RWPE2 (cell line): ENCODE results near the gene ASAP2.
A peak's percentile ranks its signal among the peaks of the same experiment; 100 is the strongest.

Source experiments
- ATAC-seq: fragments of 200-7000 bp; cut with Tn5 transposase; 3 replicates; pipeline ENCODE4 v1.9.1; 2021; ENCODE audit warnings: low read depth
- DNase-seq: peaks from one replicate; pipeline ENCODE4 v3.0.0-alpha.2; 2020; ENCODE audit warnings: low spot score
- H3K27ac ChIP-seq: fragments of 450-650 bp; 2 replicates; pipeline ENCODE4 v1.5.1; 2017; ENCODE audit warnings: mild to moderate bottlenecking; ENCODE audit not compliant: poor library complexity, severe bottlenecking
- H3K27me3 ChIP-seq: fragments of 250-450 bp; sonication (Bioruptor Pico); 2 replicates; pipeline ENCODE4 v1.5.1; 2021; ENCODE audit warnings: mild to moderate bottlenecking, moderate library complexity; ENCODE audit not compliant: insufficient read depth, poor library complexity, severe bottlenecking
- H3K36me3 ChIP-seq: fragments of 250-450 bp; sonication (Bioruptor Pico); 2 replicates; pipeline ENCODE4 v1.5.1; 2020; ENCODE audit warnings: low read depth, mild to moderate bottlenecking, moderate library complexity
- H3K4me1 ChIP-seq: fragments of 250-450 bp; sonication (Bioruptor Pico); 2 replicates; pipeline ENCODE4 v1.5.1; 2021; ENCODE audit warnings: mild to moderate bottlenecking, moderate library complexity; ENCODE audit not compliant: insufficient read depth, poor library complexity, severe bottlenecking
- H3K4me3 ChIP-seq: fragments of 250-450 bp; sonication (Bioruptor Pico); 2 replicates; pipeline ENCODE4 v1.5.1; 2021; ENCODE audit warnings: mild to moderate bottlenecking, moderate library complexity; ENCODE audit not compliant: severe bottlenecking
- H3K9me3 ChIP-seq: fragments of 250-450 bp; sonication (Bioruptor Pico); 2 replicates; pipeline ENCODE4 v1.5.1; 2021; ENCODE audit warnings: mild to moderate bottlenecking, moderate library complexity; ENCODE audit not compliant: severe bottlenecking
- CTCF ChIP-seq: fragments of 450-650 bp; IDR thresholded peaks from one replicate; pipeline ENCODE4 v1.5.1; 2017; ENCODE audit warnings: mild to moderate bottlenecking, moderate library complexity; ENCODE audit not compliant: poor library complexity, severe bottlenecking

Gene ASAP2

DNA sequence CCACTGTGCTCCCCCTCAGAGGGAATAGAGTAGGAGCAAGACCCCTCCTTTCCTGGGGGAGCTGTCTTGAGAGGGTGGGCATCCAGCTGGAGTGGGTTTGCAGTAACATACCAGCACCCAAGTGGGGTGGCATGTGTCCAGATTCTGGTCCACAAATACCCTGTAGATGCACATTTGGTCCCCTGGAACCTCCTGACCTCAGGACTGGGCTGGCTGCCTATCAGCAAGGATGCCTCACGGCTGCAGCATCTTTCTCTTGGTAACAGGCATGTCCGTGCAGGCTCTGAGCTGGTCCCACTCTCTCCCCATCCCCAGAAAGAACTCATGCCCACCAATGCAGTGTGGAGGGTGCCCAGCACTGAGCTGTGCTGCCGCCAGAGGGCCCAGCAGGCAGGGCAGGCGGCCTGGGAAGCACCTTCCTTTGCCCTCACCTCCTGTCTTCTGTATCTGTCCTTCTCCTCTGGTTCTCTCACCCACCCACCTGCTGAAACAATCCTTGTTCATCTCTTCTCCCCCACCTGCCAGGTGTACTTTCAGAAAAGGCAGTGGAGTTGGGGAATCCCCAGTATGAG is 169.3 kb downstream of the ASAP2 start:
- TF ChIP-seq CTCF: no peak
- Histone ChIP-seq H3K27ac (peak overlapping the region; percentile 84), H3K4me1 (peaks cover 19% of the 10 kb centered on the region), H3K4me3 (no peak overlapping the region), H3K27me3 (no peaks in the 10 kb centered on the region), H3K9me3 (no peaks in the 10 kb centered on the region), H3K36me3 (peaks cover 85% of the 10 kb centered on the region)
- no peak for ATAC-seq
- no peak for DNase-seq

DNA sequence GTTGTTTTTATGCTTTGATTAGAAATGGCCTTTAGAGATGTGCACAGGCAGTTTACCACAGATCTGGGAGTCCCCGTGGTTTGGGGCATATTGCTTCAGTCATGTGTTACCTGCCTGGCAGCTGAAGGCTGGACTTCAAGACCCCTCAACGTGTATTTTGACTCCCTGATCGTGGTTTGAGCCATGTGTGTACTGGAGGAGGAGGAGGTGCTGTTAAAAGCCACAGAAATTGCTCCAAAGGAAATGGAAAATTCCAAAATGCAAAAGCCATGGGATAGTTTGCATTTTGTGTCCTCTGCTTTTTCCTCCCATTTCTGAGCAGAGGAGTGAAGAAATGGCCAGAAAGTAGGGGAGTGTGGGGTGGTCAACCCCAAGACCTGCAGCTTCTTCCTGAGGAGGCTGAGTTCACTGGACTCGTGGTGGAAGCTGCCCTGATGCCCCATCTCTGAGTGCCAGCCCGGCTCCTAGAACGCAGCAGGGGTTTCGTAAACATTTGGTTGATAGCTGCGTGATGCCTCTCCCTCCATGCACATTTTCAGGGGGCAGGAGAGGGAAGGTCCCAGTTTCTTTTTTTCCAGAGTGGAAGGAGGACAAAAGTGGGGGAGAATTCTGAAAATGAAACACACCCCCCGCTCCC is 171.0 kb downstream of the ASAP2 start:
- peaks cover 85% of the 10 kb centered on the region for H3K36me3 ChIP-seq
- H3K27me3 ChIP-seq: no peaks in the 10 kb centered on the region
- TF ChIP-seq CTCF: no peak
- H3K4me3 ChIP-seq: no peak overlapping the region
- DNase-seq (no peak), ATAC-seq (no peak)
- peaks cover 29% of the 10 kb centered on the region for H3K4me1 ChIP-seq
- peak overlapping the region; percentile 84 for H3K27ac ChIP-seq
- H3K9me3 ChIP-seq: no peaks in the 10 kb centered on the region

GRCh38 chr2:9378433-9379390 is 172.1 kb downstream of the ASAP2 start:
- peak; percentile 78 for ATAC-seq
- Histone ChIP-seq H3K4me3 (no peak overlapping the region), H3K4me1 (peaks cover 29% of the 10 kb centered on the region), H3K9me3 (no peaks in the 10 kb centered on the region), H3K27me3 (no peaks in the 10 kb centered on the region), H3K36me3 (peaks cover 85% of the 10 kb centered on the region), H3K27ac (peak overlapping the region; percentile 84)
- DNase-seq: no peak
- TF ChIP-seq CTCF: no peak

GRCh38 chr2:9379391-9379755 is 172.8 kb downstream of the ASAP2 start:
- DNase-seq: no peak
- peaks cover 29% of the 10 kb centered on the region for H3K4me1 ChIP-seq
- H3K36me3 ChIP-seq: peaks cover 86% of the 10 kb centered on the region
- H3K27me3 ChIP-seq: no peaks in the 10 kb centered on the region
- H3K27ac ChIP-seq: peak overlapping the region; percentile 84
- no peak for ATAC-seq
- no peak overlapping the region for H3K4me3 ChIP-seq
- no peaks in the 10 kb centered on the region for H3K9me3 ChIP-seq
- TF ChIP-seq CTCF: no peak
